ENCODE measurements around the gene RNF19B.

RNF19B gene

GRCh38 chr1:32992489-32993323, 28.1 kb upstream of the RNF19B start:
- Histone ChIP-seq H3K4me1 (ENCODE audit: control insufficient read depth, insufficient read depth, low read length, poor library complexity, severe bottlenecking) (peaks cover 15% of the 10 kb centered on the region), H3K36me3 (ENCODE audit: control insufficient read depth, insufficient read depth, low read length) (no peaks in the 10 kb centered on the region), H3K9me3 (ENCODE audit: control insufficient read depth, low read length) (no peaks in the 10 kb centered on the region), H3K27ac (ENCODE audit: insufficient read depth, low read length, poor library complexity, severe bottlenecking) (peak overlapping the region; percentile 50), H3K4me3 (ENCODE audit: insufficient read depth, low read depth, low read length, poor library complexity, severe bottlenecking) (no peak overlapping the region), H3K27me3 (replicated peaks; ENCODE audit: control insufficient read depth, insufficient read depth, low read length, poor library complexity, severe bottlenecking) (no peaks in the 10 kb centered on the region)
- DNase-seq: peak; percentile 47 to 57 (median 52)

- Histone ChIP-seq H3K4me3 (ENCODE audit: insufficient read depth, low read depth, low read length, poor library complexity, severe bottlenecking) (no peak overlapping the region), H3K27ac (ENCODE audit: insufficient read depth, low read length, poor library complexity, severe bottlenecking) (peak overlapping the region; percentile 50), H3K36me3 (ENCODE audit: control insufficient read depth, insufficient read depth, low read length) (no peaks in the 10 kb centered on the region), H3K4me1 (ENCODE audit: control insufficient read depth, insufficient read depth, low read length, poor library complexity, severe bottlenecking) (peaks cover 12% of the 10 kb centered on the region), H3K27me3 (replicated peaks; ENCODE audit: control insufficient read depth, insufficient read depth, low read length, poor library complexity, severe bottlenecking) (no peaks in the 10 kb centered on the region), H3K9me3 (ENCODE audit: control insufficient read depth, low read length) (no peaks in the 10 kb centered on the region)
- no peak for DNase-seq
Measured at GRCh38 chr1:32991819-32992488, 27.3 kb upstream of the RNF19B start.

DNA sequence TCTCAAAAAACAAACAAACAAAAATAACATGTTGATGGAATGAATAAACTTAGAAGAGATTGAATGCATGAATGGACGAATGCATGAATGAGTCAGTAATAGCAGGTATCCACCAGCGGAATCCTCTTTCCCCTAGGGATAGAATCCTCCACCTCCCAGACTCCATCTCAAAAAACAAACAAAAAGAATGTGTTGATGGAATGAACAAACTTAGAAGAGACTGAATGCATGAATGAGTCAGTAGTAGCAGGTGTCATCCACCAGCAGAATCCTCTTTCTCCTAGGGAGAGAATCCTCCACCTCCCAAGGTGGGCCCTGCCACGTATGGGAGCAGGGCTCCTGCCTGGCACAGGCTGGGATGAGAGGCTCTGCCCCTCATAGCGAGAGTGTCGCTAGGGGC, 26.8 kb upstream of the RNF19B start:
- no peak overlapping the region for H3K4me3 ChIP-seq (ENCODE audit: insufficient read depth, low read depth, low read length, poor library complexity, severe bottlenecking)
- no peaks in the 10 kb centered on the region for H3K27me3 ChIP-seq (replicated peaks; ENCODE audit: control insufficient read depth, insufficient read depth, low read length, poor library complexity, severe bottlenecking)
- no peaks in the 10 kb centered on the region for H3K36me3 ChIP-seq (ENCODE audit: control insufficient read depth, insufficient read depth, low read length)
- H3K27ac ChIP-seq (ENCODE audit: insufficient read depth, low read length, poor library complexity, severe bottlenecking): peak overlapping the region; percentile 50
- H3K9me3 ChIP-seq (ENCODE audit: control insufficient read depth, low read length): no peaks in the 10 kb centered on the region
- DNase-seq: no peak
- H3K4me1 ChIP-seq (ENCODE audit: control insufficient read depth, insufficient read depth, low read length, poor library complexity, severe bottlenecking): peaks cover 12% of the 10 kb centered on the region

DNA sequence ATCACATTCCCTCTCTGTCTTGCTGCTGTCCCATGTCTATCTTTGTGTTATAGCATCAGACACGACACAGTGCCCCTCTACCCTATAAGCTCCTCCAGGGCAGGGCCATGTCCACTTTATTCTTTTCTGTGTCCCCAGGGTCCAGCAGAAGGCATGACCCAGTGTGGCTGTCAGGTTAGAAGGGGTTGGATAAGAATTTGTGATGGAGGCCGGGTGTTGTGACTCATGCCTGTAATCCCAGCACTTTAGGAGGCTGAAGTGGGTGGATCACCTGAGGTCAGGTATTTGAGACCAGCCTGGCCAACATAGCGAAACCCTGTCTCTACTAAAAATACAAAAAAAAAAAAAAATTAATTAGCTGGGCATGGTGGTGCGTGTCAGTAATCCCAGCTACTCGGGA, 26.3 kb upstream of the RNF19B start:
- H3K4me1 ChIP-seq (ENCODE audit: control insufficient read depth, insufficient read depth, low read length, poor library complexity, severe bottlenecking): peaks cover 12% of the 10 kb centered on the region
- H3K9me3 ChIP-seq (ENCODE audit: control insufficient read depth, low read length): no peaks in the 10 kb centered on the region
- H3K27ac ChIP-seq (ENCODE audit: insufficient read depth, low read length, poor library complexity, severe bottlenecking): no peak overlapping the region
- DNase-seq: no peak
- no peaks in the 10 kb centered on the region for H3K27me3 ChIP-seq (replicated peaks; ENCODE audit: control insufficient read depth, insufficient read depth, low read length, poor library complexity, severe bottlenecking)
- H3K4me3 ChIP-seq (ENCODE audit: insufficient read depth, low read depth, low read length, poor library complexity, severe bottlenecking): no peak overlapping the region
- H3K36me3 ChIP-seq (ENCODE audit: control insufficient read depth, insufficient read depth, low read length): no peaks in the 10 kb centered on the region

- peaks cover 23% of the 10 kb centered on the region for H3K4me1 ChIP-seq (ENCODE audit: control insufficient read depth, insufficient read depth, low read length, poor library complexity, severe bottlenecking)
Measured at GRCh38 chr1:32989160-32990050, 24.8 kb upstream of the RNF19B start.

DNA sequence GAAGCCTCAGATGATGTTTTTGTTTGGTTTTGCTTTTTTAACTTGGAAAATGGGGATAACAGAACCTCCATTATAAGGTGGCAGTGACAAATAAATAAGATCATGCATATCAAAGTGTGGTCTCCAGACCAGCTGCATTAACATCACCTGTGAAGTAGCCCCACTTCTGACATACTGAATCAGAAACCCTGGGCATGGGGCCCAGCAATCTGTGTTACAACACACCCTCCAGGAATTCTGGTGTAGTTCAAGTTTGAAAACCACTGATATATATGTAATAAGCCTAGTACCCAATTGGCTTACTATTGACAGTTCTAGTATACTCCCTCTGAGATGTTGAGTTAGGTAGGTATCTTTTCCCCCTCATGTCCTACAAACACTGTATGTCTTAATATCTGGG, 24.1 kb upstream of the RNF19B start:
- H3K27ac ChIP-seq (ENCODE audit: insufficient read depth, low read length, poor library complexity, severe bottlenecking): no peak overlapping the region
- no peaks in the 10 kb centered on the region for H3K27me3 ChIP-seq (replicated peaks; ENCODE audit: control insufficient read depth, insufficient read depth, low read length, poor library complexity, severe bottlenecking)
- peaks cover 31% of the 10 kb centered on the region for H3K4me1 ChIP-seq (ENCODE audit: control insufficient read depth, insufficient read depth, low read length, poor library complexity, severe bottlenecking)
- H3K36me3 ChIP-seq (ENCODE audit: control insufficient read depth, insufficient read depth, low read length): no peaks in the 10 kb centered on the region
- no peaks in the 10 kb centered on the region for H3K9me3 ChIP-seq (ENCODE audit: control insufficient read depth, low read length)
- H3K4me3 ChIP-seq (ENCODE audit: insufficient read depth, low read depth, low read length, poor library complexity, severe bottlenecking): no peak overlapping the region
- DNase-seq: no peak

More at GRCh38 chr1:32989160-32990050, 24.8 kb upstream of the RNF19B start:
- H3K4me3 ChIP-seq (ENCODE audit: insufficient read depth, low read depth, low read length, poor library complexity, severe bottlenecking): no peak overlapping the region
- H3K27me3 ChIP-seq (replicated peaks; ENCODE audit: control insufficient read depth, insufficient read depth, low read length, poor library complexity, severe bottlenecking): no peaks in the 10 kb centered on the region
- no peaks in the 10 kb centered on the region for H3K36me3 ChIP-seq (ENCODE audit: control insufficient read depth, insufficient read depth, low read length)
- no peaks in the 10 kb centered on the region for H3K9me3 ChIP-seq (ENCODE audit: control insufficient read depth, low read length)
- peak in 2 of 3 donors; percentile 17 to 23 for DNase-seq
- no peak overlapping the region for H3K27ac ChIP-seq (ENCODE audit: insufficient read depth, low read length, poor library complexity, severe bottlenecking)

GRCh38 chr1:32985226-32985625, 20.6 kb upstream of the RNF19B start:
- Histone ChIP-seq H3K27ac (ENCODE audit: insufficient read depth, low read length, poor library complexity, severe bottlenecking) (peak overlapping the region; percentile 84), H3K36me3 (ENCODE audit: control insufficient read depth, insufficient read depth, low read length) (no peaks in the 10 kb centered on the region), H3K9me3 (ENCODE audit: control insufficient read depth, low read length) (no peaks in the 10 kb centered on the region), H3K27me3 (replicated peaks; ENCODE audit: control insufficient read depth, insufficient read depth, low read length, poor library complexity, severe bottlenecking) (no peaks in the 10 kb centered on the region), H3K4me3 (ENCODE audit: insufficient read depth, low read depth, low read length, poor library complexity, severe bottlenecking) (no peak overlapping the region), H3K4me1 (ENCODE audit: control insufficient read depth, insufficient read depth, low read length, poor library complexity, severe bottlenecking) (peaks cover 31% of the 10 kb centered on the region)
- DNase-seq: no peak

DNA sequence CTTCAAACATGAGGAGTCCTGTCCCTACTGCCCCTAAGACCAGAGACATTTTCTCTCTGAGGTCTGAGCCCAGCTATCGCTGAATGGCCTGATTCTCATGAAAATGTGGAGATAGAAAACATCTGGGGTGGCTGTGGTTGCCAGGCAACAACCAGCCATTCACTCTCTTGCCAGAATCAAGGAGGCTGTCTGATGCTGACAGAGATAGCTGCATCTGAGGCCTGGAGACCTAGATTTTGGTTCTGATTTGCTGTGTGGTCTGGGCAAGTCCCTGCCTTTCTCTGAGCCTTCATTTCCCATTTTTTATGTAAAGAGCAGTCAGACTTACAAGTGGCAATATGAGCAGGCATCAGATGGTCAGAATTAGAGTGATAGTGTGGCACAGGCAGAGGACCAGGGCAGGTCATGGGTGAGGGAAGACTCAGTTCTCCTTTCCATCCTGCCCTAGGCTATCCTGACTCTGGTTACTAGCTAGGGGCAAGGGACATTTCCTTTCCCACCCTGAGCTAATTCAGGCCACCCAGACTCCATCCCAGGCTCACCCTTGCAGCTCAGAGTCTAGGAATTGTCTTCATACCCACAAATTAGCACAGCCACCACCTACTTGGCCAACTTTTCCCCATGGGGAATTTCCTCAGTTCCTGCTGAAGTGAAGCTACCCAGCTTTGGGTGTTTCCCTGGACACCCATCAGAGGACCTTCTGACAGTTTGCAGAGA, 20.0 kb upstream of the RNF19B start:
- peak; percentile 65 to 69 (median 69) for DNase-seq
- Histone ChIP-seq H3K27ac (ENCODE audit: insufficient read depth, low read length, poor library complexity, severe bottlenecking) (peak overlapping the region; percentile 84), H3K4me1 (ENCODE audit: control insufficient read depth, insufficient read depth, low read length, poor library complexity, severe bottlenecking) (peaks cover 33% of the 10 kb centered on the region)

GRCh38 chr1:32984090-32984454, 19.5 kb upstream of the RNF19B start:
- peaks cover 33% of the 10 kb centered on the region for H3K4me1 ChIP-seq (ENCODE audit: control insufficient read depth, insufficient read depth, low read length, poor library complexity, severe bottlenecking)

More for the DNA sequence above, 20.0 kb upstream of the RNF19B start:
- no peaks in the 10 kb centered on the region for H3K36me3 ChIP-seq (ENCODE audit: control insufficient read depth, insufficient read depth, low read length)
- H3K9me3 ChIP-seq (ENCODE audit: control insufficient read depth, low read length): no peaks in the 10 kb centered on the region
- no peak overlapping the region for H3K4me3 ChIP-seq (ENCODE audit: insufficient read depth, low read depth, low read length, poor library complexity, severe bottlenecking)
- H3K27me3 ChIP-seq (replicated peaks; ENCODE audit: control insufficient read depth, insufficient read depth, low read length, poor library complexity, severe bottlenecking): no peaks in the 10 kb centered on the region

More at GRCh38 chr1:32984090-32984454, 19.5 kb upstream of the RNF19B start:
- Histone ChIP-seq H3K27me3 (replicated peaks; ENCODE audit: control insufficient read depth, insufficient read depth, low read length, poor library complexity, severe bottlenecking) (no peaks in the 10 kb centered on the region), H3K9me3 (ENCODE audit: control insufficient read depth, low read length) (no peaks in the 10 kb centered on the region), H3K27ac (ENCODE audit: insufficient read depth, low read length, poor library complexity, severe bottlenecking) (peak overlapping the region; percentile 84), H3K4me3 (ENCODE audit: insufficient read depth, low read depth, low read length, poor library complexity, severe bottlenecking) (no peak overlapping the region), H3K36me3 (ENCODE audit: control insufficient read depth, insufficient read depth, low read length) (no peaks in the 10 kb centered on the region)
- DNase-seq: no peak

Data from effector memory CD4-positive, alpha-beta T cell (primary cell).